Type B pancreatic cell (in vitro differentiated cells): Measurements from ENCODE around the gene AFMID. TPM values are rescaled to one million over a fixed set of nuclear protein-coding genes. Genes with fewer than 3 reads are reported as not detected.

ENCODE experiments used
- DNase-seq: peaks from one replicate; pipeline ENCODE4 v3.0.0; 2021; ENCODE audit warnings: mixed read lengths; ENCODE audit not compliant: unreplicated experiment; ENCODE audit errors: extremely low spot score
- H3K27ac Mint-ChIP-seq: 2 replicates; pipeline ENCODE4 v1.8.0; 2021; ENCODE audit warnings: mild to moderate bottlenecking, mixed read lengths
- H3K27me3 Mint-ChIP-seq: 2 replicates; pipeline ENCODE4 v1.8.0; 2021; ENCODE audit warnings: mixed read lengths
- H3K36me3 Mint-ChIP-seq: 2 replicates; pipeline ENCODE4 v1.8.0; 2021; ENCODE audit warnings: mixed read lengths
- H3K4me1 Mint-ChIP-seq: one replicate; pipeline ENCODE4 v1.8.0; 2021; ENCODE audit warnings: mixed read lengths; ENCODE audit not compliant: unreplicated experiment
- H3K4me3 Mint-ChIP-seq: 2 replicates; pipeline ENCODE4 v1.8.0; 2021; ENCODE audit warnings: mild to moderate bottlenecking, mixed read lengths
- H3K9me3 Mint-ChIP-seq: 2 replicates; pipeline ENCODE4 v1.8.0; 2021; ENCODE audit warnings: mixed read lengths
- CTCF ChIP-seq: fragments of 200-600 bp; sonication (generic); conservative IDR thresholded peaks from 2 replicates; pipeline ENCODE4 v1.5.0; 2021; ENCODE audit warnings: antibody characterized with exemption, mild to moderate bottlenecking
- total RNA-seq: library from RNA; stranded (reverse); gene quantifications from 2 replicates; pipeline ENCODE4 v1.2.1, GENCODE V29; 2021; ENCODE audit warnings: low replicate concordance

AFMID gene
- total RNA-seq, 1 donor from 2014 or later: 30.5 TPM

- H3K27me3 Mint-ChIP-seq: peaks cover 2% of the 10 kb centered on the region
- peaks cover 4% of the 10 kb centered on the region for H3K9me3 Mint-ChIP-seq
- no peaks in the 10 kb centered on the region for H3K36me3 Mint-ChIP-seq
- TF ChIP-seq CTCF: no peak
- H3K4me1 Mint-ChIP-seq: peaks cover 5% of the 10 kb centered on the region
- H3K27ac Mint-ChIP-seq: no peak overlapping the region
- peak; percentile 72 for DNase-seq
- H3K4me3 Mint-ChIP-seq: no peak overlapping the region
Observed at GRCh38 chr17:78238823-78239488, 51.8 kb downstream of the AFMID start.

GRCh38 chr17:78239489-78239931 lies 52.3 kb downstream of the AFMID start:
- Mint-ChIP-seq H3K27me3 (no peaks in the 10 kb centered on the region), H3K36me3 (no peaks in the 10 kb centered on the region), H3K9me3 (peaks cover 4% of the 10 kb centered on the region), H3K4me1 (peaks cover 5% of the 10 kb centered on the region), H3K27ac (no peak overlapping the region), H3K4me3 (no peak overlapping the region)
- no peak for DNase-seq
- no peak for TF ChIP-seq CTCF

- Mint-ChIP-seq H3K27ac (no peak overlapping the region), H3K4me1 (peaks cover 5% of the 10 kb centered on the region), H3K9me3 (peaks cover 4% of the 10 kb centered on the region), H3K4me3 (no peak overlapping the region), H3K36me3 (no peaks in the 10 kb centered on the region), H3K27me3 (no peaks in the 10 kb centered on the region)
- no peak for DNase-seq
- TF ChIP-seq CTCF: no peak
Observed at GRCh38 chr17:78240012-78240655, 53.0 kb downstream of the AFMID start.

GRCh38 chr17:78240839-78241238 lies 53.7 kb downstream of the AFMID start:
- no peaks in the 10 kb centered on the region for H3K27me3 Mint-ChIP-seq
- no peaks in the 10 kb centered on the region for H3K36me3 Mint-ChIP-seq
- H3K27ac Mint-ChIP-seq: no peak overlapping the region
- TF ChIP-seq CTCF: no peak
- peaks cover 5% of the 10 kb centered on the region for H3K4me1 Mint-ChIP-seq
- H3K4me3 Mint-ChIP-seq: no peak overlapping the region
- no peak for DNase-seq
- peaks cover 7% of the 10 kb centered on the region for H3K9me3 Mint-ChIP-seq

GRCh38 chr17:78241277-78242023 lies 54.3 kb downstream of the AFMID start:
- TF ChIP-seq CTCF: no peak
- no peaks in the 10 kb centered on the region for H3K27me3 Mint-ChIP-seq
- DNase-seq: no peak
- no peak overlapping the region for H3K27ac Mint-ChIP-seq
- H3K36me3 Mint-ChIP-seq: no peaks in the 10 kb centered on the region
- peaks cover 5% of the 10 kb centered on the region for H3K4me1 Mint-ChIP-seq
- H3K9me3 Mint-ChIP-seq: peaks cover 7% of the 10 kb centered on the region
- H3K4me3 Mint-ChIP-seq: no peak overlapping the region
